T47D (cell line): Measurements from ENCODE around the gene PRKAR1B.
A peak's percentile ranks its signal among the peaks of the same experiment; 100 is the strongest.
"Not testable (repeated sequence)": the region's sequence is repeated elsewhere in the genome, so short reads cannot be mapped to it uniquely, and the experiment has no call there.

Experiments used
- DNase-seq, 2 experiments: peaks; one replicate each; pipeline versions ENCODE4 v3.0.0 to v3.0.0-alpha.2; 2011 to 2012; ENCODE audit warnings: low read depth in 1 of 2, low spot score in 1 of 2
- JUND ChIP-seq: IDR thresholded peaks from 2 replicates; pipeline ENCODE4 v1.6.1; 2012; ENCODE audit warnings: low read depth
- in situ Hi-C: cut with HindIII; loops from 2 replicates; pipeline ENCODE4 v1.10.0; 2016; ENCODE audit warnings: low sequenced_read_pairs, low pct_unique_long_range_greater_than_20kb

Gene PRKAR1B

DNA sequence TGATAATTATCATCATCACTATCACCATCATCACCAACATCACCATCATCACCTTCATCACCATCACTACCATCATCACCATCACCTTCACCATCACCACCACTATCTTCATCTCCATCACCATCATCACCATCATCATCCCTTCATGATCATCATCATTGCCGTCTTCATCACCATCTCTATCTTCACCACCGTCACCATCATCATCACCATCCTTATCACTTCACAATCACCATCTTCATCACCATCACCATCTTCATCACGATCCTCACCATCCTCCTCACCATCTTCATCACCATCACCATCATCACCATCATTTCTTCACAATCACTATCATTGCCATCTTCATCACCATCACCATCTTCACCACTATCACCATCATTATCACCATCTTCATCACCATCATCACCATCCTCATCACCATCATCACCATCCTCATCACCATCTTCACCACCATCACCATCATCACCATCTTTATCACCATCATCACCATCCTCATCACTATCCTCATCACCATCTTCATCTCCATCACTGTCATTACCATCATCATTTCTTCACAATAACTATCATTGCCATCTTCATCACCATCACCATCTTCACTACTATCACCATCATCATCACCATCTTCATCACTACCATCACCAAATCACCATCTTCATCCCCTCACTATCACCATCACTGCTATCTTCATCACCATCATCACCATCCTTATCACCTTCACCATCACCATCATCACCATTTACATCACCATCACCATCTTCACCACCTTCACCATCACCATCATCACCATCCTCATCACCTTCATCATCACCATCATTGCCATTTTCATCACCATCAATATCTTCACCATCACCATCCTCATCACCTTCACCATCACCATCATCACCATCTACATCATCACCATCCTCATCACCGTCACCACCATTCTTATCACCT, 73.0 kb downstream of the PRKAR1B start:
- no peak for TF ChIP-seq JUND
- in situ Hi-C loops = no loop called here
- no peak for DNase-seq

DNA sequence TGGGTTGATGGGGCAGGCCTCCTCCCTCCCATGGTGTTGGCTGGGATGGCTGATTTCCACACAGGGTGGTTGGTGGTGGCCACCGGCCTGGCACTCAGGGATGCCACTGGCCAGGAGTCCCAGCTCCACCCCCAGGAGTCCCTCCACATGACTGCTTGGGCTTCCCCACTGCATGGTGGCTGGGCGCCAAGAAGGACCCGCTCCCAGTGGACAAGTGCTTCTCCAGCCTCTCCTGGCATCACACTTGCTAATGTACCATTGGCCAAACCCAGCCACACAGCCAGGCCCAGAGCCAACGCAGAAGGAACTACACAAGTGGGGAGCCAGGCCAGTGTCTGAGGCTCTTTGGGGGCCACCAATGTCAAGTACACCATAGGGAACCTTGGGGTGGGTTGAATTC, 74.2 kb downstream of the PRKAR1B start:
- in situ Hi-C loops = no loop called here
- DNase-seq = no peak
- no peak for TF ChIP-seq JUND

DNA sequence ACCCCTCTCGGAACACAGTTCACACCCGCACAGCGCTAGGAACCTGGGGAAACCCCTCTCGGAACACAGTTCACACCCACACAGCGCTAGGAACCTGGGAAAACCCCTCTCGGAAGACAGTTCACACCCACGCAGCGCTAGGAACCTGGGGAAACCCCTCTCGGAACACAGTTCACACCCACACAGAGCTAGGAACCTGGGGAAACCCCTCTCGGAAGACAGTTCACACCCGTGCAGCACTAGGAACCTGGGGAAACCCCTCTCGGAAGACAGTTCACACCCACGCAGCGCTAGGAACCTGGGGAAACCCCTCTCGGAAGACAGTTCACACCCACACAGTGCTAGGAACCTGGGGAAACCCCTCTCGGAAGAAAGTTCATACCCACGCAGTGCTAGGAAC, 74.9 kb downstream of the PRKAR1B start:
- DNase-seq, in situ Hi-C loops: not testable (repeated sequence)

DNA sequence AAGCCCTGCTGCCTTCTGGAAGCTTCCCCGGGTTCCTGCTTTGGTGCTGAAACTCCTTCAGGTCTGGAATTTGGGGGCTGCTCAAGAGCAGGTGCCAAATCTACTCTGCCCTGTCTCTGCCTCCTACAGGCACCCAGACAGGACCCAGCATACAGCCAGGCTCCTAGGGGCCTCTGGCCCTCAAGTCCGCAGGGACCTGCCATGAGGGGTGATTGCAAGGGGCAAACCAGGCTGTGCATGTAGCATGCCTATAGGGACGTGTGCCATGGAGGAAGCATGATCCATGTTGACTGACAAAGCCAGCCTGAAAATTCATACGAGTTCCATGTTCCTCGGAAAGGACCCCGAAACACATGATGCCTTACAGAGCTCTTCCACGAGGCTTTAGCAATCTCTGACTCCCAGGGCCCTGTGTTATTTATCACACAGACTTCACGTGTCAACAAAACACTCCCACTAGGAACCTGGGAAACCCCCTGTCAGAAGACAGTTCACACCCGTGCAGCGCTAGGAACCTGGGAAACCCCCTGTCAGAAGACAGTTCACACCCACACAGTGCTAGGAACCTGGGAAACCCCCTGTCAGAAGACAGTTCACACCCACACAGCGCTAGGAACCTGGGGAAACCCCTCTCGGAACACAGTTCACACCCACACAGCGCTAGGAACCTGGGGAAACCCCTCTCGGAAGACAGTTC, 75.9 kb downstream of the PRKAR1B start:
- no peak for DNase-seq
- in situ Hi-C loops = no loop called here
- no peak for TF ChIP-seq JUND

DNA sequence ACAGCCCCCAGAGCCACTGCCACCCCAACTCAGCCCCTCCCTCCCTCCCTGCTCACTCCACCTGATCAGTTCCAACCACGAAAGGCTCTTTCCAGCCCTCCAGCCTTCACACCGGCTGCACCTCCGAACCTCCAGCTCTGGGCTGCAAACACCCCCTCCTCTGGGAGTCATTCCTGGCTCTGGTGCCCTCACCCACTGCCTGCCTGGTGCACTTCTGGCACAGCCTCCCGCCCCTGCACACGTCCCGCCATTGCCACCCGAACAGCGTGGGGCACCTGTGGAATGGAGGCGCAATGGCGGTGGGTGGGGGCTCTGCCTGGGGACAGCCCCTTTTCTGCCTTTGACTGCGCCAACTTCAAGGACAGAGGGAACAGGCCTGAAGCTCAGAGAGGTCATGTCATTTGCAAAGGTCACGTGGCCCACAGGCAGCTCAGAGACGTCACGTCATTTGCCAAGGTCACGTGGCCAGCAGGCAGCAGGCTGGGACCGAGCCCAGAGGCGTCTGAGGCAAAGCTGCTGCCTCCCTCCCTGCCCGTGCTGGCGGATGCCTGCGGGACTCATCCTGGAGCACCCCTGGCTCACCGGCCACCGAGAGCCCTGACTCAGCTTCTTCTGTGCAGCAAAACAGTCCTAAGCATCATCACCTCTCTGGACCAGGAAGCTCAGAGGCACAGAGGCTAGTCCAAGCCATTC, 76.6 kb downstream of the PRKAR1B start:
- in situ Hi-C loops = no loop called here
- no peak for TF ChIP-seq JUND
- DNase-seq = no peak

DNA sequence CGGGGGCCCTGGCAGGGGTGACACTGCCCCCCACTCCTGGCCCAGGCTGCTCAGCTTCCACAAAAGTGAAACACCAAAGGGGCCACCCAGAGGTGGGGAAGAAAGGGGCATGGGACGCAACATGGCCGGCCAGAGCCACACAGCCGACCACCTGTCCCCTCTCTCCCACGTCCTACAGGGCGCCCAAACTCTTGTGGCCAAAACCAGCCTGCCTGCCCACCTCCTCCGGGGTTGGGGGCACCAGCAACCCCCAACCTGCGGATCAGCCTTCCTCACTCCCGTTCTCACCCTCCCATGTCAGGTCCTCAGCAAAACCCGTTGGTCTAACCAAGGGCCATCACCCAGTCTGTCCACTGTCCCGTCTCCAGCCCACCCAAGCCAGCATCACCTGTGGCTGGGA, 80.1 kb downstream of the PRKAR1B start:
- in situ Hi-C loops = no loop called here
- TF ChIP-seq JUND = no peak
- DNase-seq = no peak

DNA sequence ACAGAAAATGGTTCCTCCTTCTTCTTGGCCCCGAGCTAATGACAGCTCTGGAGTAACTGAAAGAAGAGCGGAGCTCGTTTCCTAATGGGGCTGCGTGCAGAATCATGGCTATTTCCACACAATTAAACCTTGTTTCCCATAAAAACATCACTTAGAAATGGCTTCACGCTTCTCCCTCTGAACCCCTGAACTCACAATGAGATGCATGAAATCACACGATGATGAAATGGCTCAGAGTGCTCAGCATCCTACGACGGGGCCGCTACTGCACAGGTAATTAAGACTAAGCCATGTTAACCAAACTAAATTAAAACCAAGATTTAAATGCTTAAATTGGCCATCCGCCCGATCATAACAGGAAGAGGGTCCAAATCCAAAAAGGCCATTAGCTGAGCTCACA, 80.6 kb downstream of the PRKAR1B start:
- in situ Hi-C loops = no loop called here
- DNase-seq = no peak
- no peak for TF ChIP-seq JUND

DNA sequence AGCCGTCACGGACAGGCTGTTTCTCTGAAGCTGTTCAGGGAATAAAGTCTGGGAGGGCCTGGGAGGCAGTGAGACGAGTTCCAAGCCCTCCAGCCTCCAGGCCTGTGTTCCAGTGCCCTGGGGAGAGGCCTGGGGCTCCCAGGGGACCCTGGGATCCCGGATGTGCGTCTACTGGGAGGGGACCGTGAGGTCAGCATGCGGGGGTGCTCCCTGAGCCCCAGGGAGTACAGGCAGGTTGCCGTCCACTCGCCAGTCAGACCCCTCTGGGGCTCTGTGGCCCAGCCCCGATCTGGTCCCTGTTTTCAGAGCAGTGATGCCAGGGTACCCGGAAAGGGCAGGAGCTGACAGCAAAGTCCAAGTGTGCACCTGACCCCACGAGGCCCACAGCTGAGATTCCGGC, 81.5 kb downstream of the PRKAR1B start:
- in situ Hi-C loops = no loop called here
- no peak for TF ChIP-seq JUND
- DNase-seq = no peak

DNA sequence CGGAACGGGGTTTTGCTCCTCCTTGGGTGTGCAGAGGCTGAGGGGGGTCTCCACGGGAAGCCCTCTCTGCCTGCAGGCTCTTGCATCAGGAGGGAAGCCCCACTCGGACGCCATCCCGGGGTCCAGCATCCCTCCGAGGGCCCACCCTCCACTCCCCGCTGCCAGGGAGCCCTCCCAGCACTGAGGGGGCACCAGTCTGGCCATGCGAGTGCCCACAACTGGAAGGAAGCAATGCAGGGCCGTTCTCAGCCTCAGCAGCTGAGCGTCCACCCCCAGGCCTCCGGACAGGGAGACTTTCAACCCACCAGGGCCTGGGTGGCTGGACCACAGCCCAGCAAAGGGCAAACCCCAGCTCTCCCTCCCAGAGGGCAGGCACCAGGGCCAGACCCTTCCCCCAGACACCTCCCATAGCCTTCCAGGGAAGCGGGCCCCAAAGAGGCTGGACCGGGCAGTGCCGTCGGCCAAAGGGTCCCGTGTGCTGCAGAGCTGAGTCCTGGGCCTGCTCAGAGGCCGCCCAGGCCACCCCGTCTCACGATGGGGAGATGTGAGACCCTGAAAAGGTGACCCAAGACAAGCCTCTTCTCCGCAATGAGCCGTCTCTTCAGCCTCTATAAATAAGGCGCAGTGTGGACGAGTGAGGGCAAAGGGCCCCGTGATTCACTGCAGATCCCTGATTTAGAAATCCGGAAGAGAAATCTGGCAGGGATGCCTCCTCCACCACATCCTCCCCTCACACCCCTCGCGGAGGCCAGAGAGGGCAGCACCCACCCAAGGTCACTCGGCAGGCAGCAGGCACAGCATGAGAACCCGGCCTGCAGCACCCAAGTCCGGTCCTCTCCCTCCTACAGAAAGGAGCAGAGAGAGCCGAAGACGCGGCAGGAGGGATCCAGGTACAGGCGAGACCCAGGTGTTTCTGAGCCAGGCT, 82.4 kb downstream of the PRKAR1B start:
- no peak for TF ChIP-seq JUND
- no peak for DNase-seq
- in situ Hi-C loops = no loop called here

DNA sequence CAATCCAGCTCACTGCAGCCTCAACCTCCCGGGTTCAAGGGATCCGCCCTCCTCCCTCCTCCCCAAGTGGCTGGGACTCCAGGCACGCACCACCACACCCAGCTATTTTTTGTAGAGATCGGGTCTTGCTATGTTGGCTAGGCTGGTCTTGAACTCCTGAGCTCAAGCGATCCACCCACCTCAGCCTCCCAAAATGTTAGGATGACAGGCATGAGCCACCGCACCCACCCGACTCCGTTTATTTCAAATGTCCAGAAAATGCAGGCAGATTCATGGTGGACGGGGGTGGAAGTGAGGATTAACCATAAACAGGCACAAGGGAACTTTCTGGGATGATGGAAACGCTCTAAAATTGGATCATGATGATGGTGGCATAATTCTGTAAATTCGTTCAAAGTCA, 85.1 kb downstream of the PRKAR1B start:
- no peak for DNase-seq
- in situ Hi-C loops = no loop called here
- no peak for TF ChIP-seq JUND

DNA sequence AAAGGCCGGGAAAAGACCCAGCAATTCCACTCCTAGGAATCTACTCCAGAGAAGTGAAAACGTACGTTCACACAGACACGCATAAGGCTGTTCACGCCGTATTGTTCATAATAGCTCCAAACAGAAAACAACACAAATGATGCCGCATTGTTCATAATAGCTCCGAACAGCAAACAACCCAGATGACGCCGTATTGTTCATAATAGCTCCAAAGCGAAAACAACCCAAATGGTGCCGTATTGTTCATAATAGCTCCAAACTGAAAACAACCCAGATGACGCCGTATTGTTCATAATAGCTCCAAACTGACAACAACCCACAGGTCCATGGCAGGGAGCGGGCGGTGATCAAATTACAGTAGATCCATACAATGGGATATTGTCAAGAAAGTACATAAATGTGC, 85.8 kb downstream of the PRKAR1B start:
- no peak for TF ChIP-seq JUND
- in situ Hi-C loops = no loop called here
- peak; percentile 94 to 98 for DNase-seq
